ENCODE measurements around the gene CCDC112.

CCDC112 gene

GRCh38 chr5:115317736-115318135 is 21.3 kb upstream of the CCDC112 start:
- Histone ChIP-seq H3K36me3 (ENCODE audit: insufficient read depth) (no peaks in the 10 kb centered on the region), H3K4me2 (no peak overlapping the region), H3K9ac (no peak overlapping the region), H2AFZ (ENCODE audit: low read depth) (no peak overlapping the region), H3K4me3 (IDR thresholded peaks at IDR 0.05; ENCODE audit: insufficient read depth, low read depth, low read length) (no peak overlapping the region), H4K20me1 (ENCODE audit: insufficient read depth) (no peaks in the 10 kb centered on the region), H3K27me3 (ENCODE audit: insufficient read depth, low read depth) (no peaks in the 10 kb centered on the region), H3K27ac (no peak overlapping the region), H3K79me2 (ENCODE audit: insufficient read depth, low read depth) (no peaks in the 10 kb centered on the region), H3K4me1 (ENCODE audit: low read depth, poor library complexity, severe bottlenecking) (no peaks in the 10 kb centered on the region)
- no peak for TF ChIP-seq CTCF (conservative IDR thresholded peaks at IDR 0.05; ENCODE audit: low read depth, low read length)

- no peak overlapping the region for H3K4me2 ChIP-seq
- no peak for TF ChIP-seq CTCF (conservative IDR thresholded peaks at IDR 0.05; ENCODE audit: low read depth, low read length)
Measured at GRCh38 chr5:115317320-115317719, 20.9 kb upstream of the CCDC112 start.

GRCh38 chr5:115313632-115314031 is 17.2 kb upstream of the CCDC112 start:
- H3K36me3 ChIP-seq (ENCODE audit: insufficient read depth): no peaks in the 10 kb centered on the region
- H3K27ac ChIP-seq: no peak overlapping the region
- H4K20me1 ChIP-seq (ENCODE audit: insufficient read depth): no peaks in the 10 kb centered on the region
- no peak for TF ChIP-seq CTCF (conservative IDR thresholded peaks at IDR 0.05; ENCODE audit: low read depth, low read length)
- H3K4me2 ChIP-seq: no peak overlapping the region
- H3K79me2 ChIP-seq (ENCODE audit: insufficient read depth, low read depth): no peaks in the 10 kb centered on the region
- H3K4me3 ChIP-seq (IDR thresholded peaks at IDR 0.05; ENCODE audit: insufficient read depth, low read depth, low read length): no peak overlapping the region
- no peaks in the 10 kb centered on the region for H3K27me3 ChIP-seq (ENCODE audit: insufficient read depth, low read depth)
- no peak overlapping the region for H3K9ac ChIP-seq
- H3K4me1 ChIP-seq (ENCODE audit: low read depth, poor library complexity, severe bottlenecking): no peaks in the 10 kb centered on the region
- H2AFZ ChIP-seq (ENCODE audit: low read depth): no peak overlapping the region

More at GRCh38 chr5:115317320-115317719, 20.9 kb upstream of the CCDC112 start:
- H3K9ac ChIP-seq: no peak overlapping the region
- no peaks in the 10 kb centered on the region for H4K20me1 ChIP-seq (ENCODE audit: insufficient read depth)
- H2AFZ ChIP-seq (ENCODE audit: low read depth): no peak overlapping the region
- no peaks in the 10 kb centered on the region for H3K79me2 ChIP-seq (ENCODE audit: insufficient read depth, low read depth)
- no peak overlapping the region for H3K27ac ChIP-seq
- no peak overlapping the region for H3K4me3 ChIP-seq (IDR thresholded peaks at IDR 0.05; ENCODE audit: insufficient read depth, low read depth, low read length)
- no peaks in the 10 kb centered on the region for H3K4me1 ChIP-seq (ENCODE audit: low read depth, poor library complexity, severe bottlenecking)
- H3K36me3 ChIP-seq (ENCODE audit: insufficient read depth): no peaks in the 10 kb centered on the region
- no peaks in the 10 kb centered on the region for H3K27me3 ChIP-seq (ENCODE audit: insufficient read depth, low read depth)

GRCh38 chr5:115313052-115313451 is 16.6 kb upstream of the CCDC112 start:
- no peak overlapping the region for H2AFZ ChIP-seq (ENCODE audit: low read depth)
- no peaks in the 10 kb centered on the region for H4K20me1 ChIP-seq (ENCODE audit: insufficient read depth)

More at GRCh38 chr5:115313052-115313451, 16.6 kb upstream of the CCDC112 start:
- Histone ChIP-seq H3K4me2 (no peak overlapping the region), H3K27me3 (ENCODE audit: insufficient read depth, low read depth) (no peaks in the 10 kb centered on the region), H3K4me3 (IDR thresholded peaks at IDR 0.05; ENCODE audit: insufficient read depth, low read depth, low read length) (no peak overlapping the region), H3K9ac (no peak overlapping the region), H3K27ac (no peak overlapping the region), H3K4me1 (ENCODE audit: low read depth, poor library complexity, severe bottlenecking) (no peaks in the 10 kb centered on the region), H3K79me2 (ENCODE audit: insufficient read depth, low read depth) (no peaks in the 10 kb centered on the region), H3K36me3 (ENCODE audit: insufficient read depth) (no peaks in the 10 kb centered on the region)
- TF ChIP-seq CTCF (conservative IDR thresholded peaks at IDR 0.05; ENCODE audit: low read depth, low read length): no peak

Measured in KMS-11 (cell line).